ENCODE measurements around the gene HMCN2. TPM values are rescaled to one million over a fixed set of nuclear protein-coding genes. Genes with fewer than 3 reads are reported as not detected.

The HMCN2 gene
- total and polyA plus RNA-seq, 2 experiments from 2014 or later, result not detected

- H3K79me2 ChIP-seq (ENCODE audit: insufficient read depth), result no peaks in the 10 kb centered on the region
- peak; percentile 76 for DNase-seq
- no peak for TF ChIP-seq EZH2phosphoT487 (IDR thresholded peaks at IDR 0.05; ENCODE audit: insufficient read depth, low read depth)
- no peak for TF ChIP-seq EZH2 (IDR thresholded peaks at IDR 0.05; ENCODE audit: insufficient read depth, poor library complexity, severe bottlenecking)
- H3K36me3 ChIP-seq (ENCODE audit: low read depth), result no peaks in the 10 kb centered on the region
- H2AFZ ChIP-seq, result no peak overlapping the region
- H3K9ac ChIP-seq, result peak overlapping the region; percentile 3; the same call in 1 of the 2 replicates
- H3K27ac ChIP-seq, result no peak overlapping the region
- H3K9me3 ChIP-seq (ENCODE audit: low read depth), result no peaks in the 10 kb centered on the region
- H3K4me3 ChIP-seq, result no peak overlapping the region
- in situ Hi-C loops (cut with MboI), result loop anchor here (25.0 kb wide), 1 partner anchor 441 kb away; no protein-coding TSS in a partner anchor
- peak overlapping the region; percentile 6 for H3K4me2 ChIP-seq (ENCODE audit: unreplicated experiment)
- H3K27me3 ChIP-seq (replicated peaks; ENCODE audit: insufficient read depth), result no peaks in the 10 kb centered on the region
- 0 out of 2 replicates have a peak, but pooled peaks cover 5% of the 10 kb centered on the region for H3F3A ChIP-seq (ENCODE audit: insufficient read depth)
- WGBS, 2 experiments (ENCODE audit: low coverage in 1 of 2, low lambda C conversion rate in 2 of 2, missing lambda C conversion rate in 2 of 2), result 2 to 3% methylated on average over 18 to 19 of the region's 19 CpGs
- H3K9me2 ChIP-seq (ENCODE audit: insufficient read depth), result no peaks in the 10 kb centered on the region
- peaks cover 11% of the 10 kb centered on the region for H3K4me1 ChIP-seq (ENCODE audit: insufficient read depth)
- H4K20me1 ChIP-seq (ENCODE audit: insufficient read depth), result no peaks in the 10 kb centered on the region
Measured at GRCh38 chr9:130327781-130328348, 62.3 kb downstream of the HMCN2 start.

- H3K4me1 ChIP-seq (ENCODE audit: insufficient read depth), result peaks cover 11% of the 10 kb centered on the region
- H3K27me3 ChIP-seq (replicated peaks; ENCODE audit: insufficient read depth), result no peaks in the 10 kb centered on the region
- H3K9ac ChIP-seq, result peak overlapping the region; percentile 3; the same call in 1 of the 2 replicates
- peak overlapping the region; percentile 6 for H3K4me2 ChIP-seq (ENCODE audit: unreplicated experiment)
- in situ Hi-C loops (cut with MboI), result loop anchor here (25.0 kb wide), 1 partner anchor 441 kb away; no protein-coding TSS in a partner anchor
- no peaks in the 10 kb centered on the region for H3K79me2 ChIP-seq (ENCODE audit: insufficient read depth)
- TF ChIP-seq EZH2phosphoT487 (IDR thresholded peaks at IDR 0.05; ENCODE audit: insufficient read depth, low read depth) (no peak), EZH2 (IDR thresholded peaks at IDR 0.05; ENCODE audit: insufficient read depth, poor library complexity, severe bottlenecking) (no peak)
- DNase-seq, result peak; percentile 65
- no peaks in the 10 kb centered on the region for H3K9me3 ChIP-seq (ENCODE audit: low read depth)
- WGBS, 2 experiments (ENCODE audit: low coverage in 1 of 2, low lambda C conversion rate in 2 of 2, missing lambda C conversion rate in 2 of 2), result 3 to 4% methylated on average over 14 to 15 of the region's 15 CpGs
- H3K9me2 ChIP-seq (ENCODE audit: insufficient read depth), result no peaks in the 10 kb centered on the region
- H3K36me3 ChIP-seq (ENCODE audit: low read depth), result no peaks in the 10 kb centered on the region
- H3K27ac ChIP-seq, result no peak overlapping the region
- no peak overlapping the region for H3K4me3 ChIP-seq
- 0 out of 2 replicates have a peak, but pooled peaks cover 5% of the 10 kb centered on the region for H3F3A ChIP-seq (ENCODE audit: insufficient read depth)
- H2AFZ ChIP-seq, result no peak overlapping the region
- H4K20me1 ChIP-seq (ENCODE audit: insufficient read depth), result no peaks in the 10 kb centered on the region
Measured at GRCh38 chr9:130328349-130328801, 62.8 kb downstream of the HMCN2 start.

- Histone ChIP-seq H3K27me3 (replicated peaks; ENCODE audit: insufficient read depth) (peaks cover 6% of the 10 kb centered on the region), H3K79me2 (ENCODE audit: insufficient read depth) (no peaks in the 10 kb centered on the region), H3K4me1 (ENCODE audit: insufficient read depth) (peaks cover 11% of the 10 kb centered on the region), H3K4me3 (no peak overlapping the region), H3K9ac (no peak overlapping the region), H2AFZ (no peak overlapping the region), H3K9me2 (ENCODE audit: insufficient read depth) (no peaks in the 10 kb centered on the region), H3K27ac (no peak overlapping the region), H3K4me2 (ENCODE audit: unreplicated experiment) (no peak overlapping the region), H3K9me3 (ENCODE audit: low read depth) (no peaks in the 10 kb centered on the region), H4K20me1 (ENCODE audit: insufficient read depth) (no peaks in the 10 kb centered on the region), H3F3A (ENCODE audit: insufficient read depth) (0 out of 2 replicates have a peak, but pooled peaks cover 5% of the 10 kb centered on the region), H3K36me3 (ENCODE audit: low read depth) (no peaks in the 10 kb centered on the region)
- in situ Hi-C loops (cut with MboI), result loop anchor here (25.0 kb wide), 1 partner anchor 442 kb away; no protein-coding TSS in a partner anchor
- 70 to 82% methylated on average over 2 of the region's 2 CpGs for WGBS, 2 experiments (ENCODE audit: low coverage in 1 of 2, low lambda C conversion rate in 2 of 2, missing lambda C conversion rate in 2 of 2)
- DNase-seq, result no peak
- TF ChIP-seq EZH2phosphoT487 (IDR thresholded peaks at IDR 0.05; ENCODE audit: insufficient read depth, low read depth) (no peak), EZH2 (IDR thresholded peaks at IDR 0.05; ENCODE audit: insufficient read depth, poor library complexity, severe bottlenecking) (no peak)
Measured at GRCh38 chr9:130329061-130329460, 63.5 kb downstream of the HMCN2 start.

GRCh38 chr9:130330202-130330862 is 64.8 kb downstream of the HMCN2 start:
- Histone ChIP-seq H3K4me2 (ENCODE audit: unreplicated experiment) (no peak overlapping the region), H3K27ac (no peak overlapping the region), H3K27me3 (replicated peaks; ENCODE audit: insufficient read depth) (peaks cover 9% of the 10 kb centered on the region), H3K4me3 (no peak overlapping the region), H3F3A (ENCODE audit: insufficient read depth) (0 out of 2 replicates have a peak, but pooled peaks cover 5% of the 10 kb centered on the region), H4K20me1 (ENCODE audit: insufficient read depth) (no peaks in the 10 kb centered on the region), H3K9me3 (ENCODE audit: low read depth) (no peaks in the 10 kb centered on the region), H2AFZ (no peak overlapping the region), H3K9ac (no peak overlapping the region), H3K36me3 (ENCODE audit: low read depth) (no peaks in the 10 kb centered on the region), H3K9me2 (ENCODE audit: insufficient read depth) (no peaks in the 10 kb centered on the region), H3K79me2 (ENCODE audit: insufficient read depth) (no peaks in the 10 kb centered on the region), H3K4me1 (ENCODE audit: insufficient read depth) (peaks cover 11% of the 10 kb centered on the region)
- no peak for TF ChIP-seq EZH2phosphoT487 (IDR thresholded peaks at IDR 0.05; ENCODE audit: insufficient read depth, low read depth)
- no peak for TF ChIP-seq EZH2 (IDR thresholded peaks at IDR 0.05; ENCODE audit: insufficient read depth, poor library complexity, severe bottlenecking)
- 71 to 79% methylated on average over 18 to 20 of the region's 20 CpGs for WGBS, 2 experiments (ENCODE audit: low coverage in 1 of 2, low lambda C conversion rate in 2 of 2, missing lambda C conversion rate in 2 of 2)
- in situ Hi-C loops (cut with MboI), result loop anchor here (10.0 to 25.0 kb wide), 2 partner anchors 216 to 443 kb away; no protein-coding TSS in a partner anchor
- DNase-seq, result no peak

All from GM23248 (cell line).